DOHH2 (cell line): ENCODE results near the gene KIF26A.

Source experiments
- EZH2phosphoT487 ChIP-seq: fragments of 200-600 bp; sonication (generic); IDR thresholded peaks from 2 replicates; pipeline ENCODE4 v1.6.1; 2017; ENCODE audit warnings: borderline replicate concordance, mild to moderate bottlenecking, antibody characterized with exemption, low read length, moderate library complexity, mixed read lengths
- TF ChIP-seq, protein P1 (sequence below): fragments of 200-600 bp; sonication (generic); IDR thresholded peaks from one replicate; pipeline ENCODE4 v1.5.1; 2014; ENCODE audit warnings: antibody characterized with exemption, mild to moderate bottlenecking, low read depth, low read length; ENCODE audit not compliant: poor library complexity, severe bottlenecking

DNA sequence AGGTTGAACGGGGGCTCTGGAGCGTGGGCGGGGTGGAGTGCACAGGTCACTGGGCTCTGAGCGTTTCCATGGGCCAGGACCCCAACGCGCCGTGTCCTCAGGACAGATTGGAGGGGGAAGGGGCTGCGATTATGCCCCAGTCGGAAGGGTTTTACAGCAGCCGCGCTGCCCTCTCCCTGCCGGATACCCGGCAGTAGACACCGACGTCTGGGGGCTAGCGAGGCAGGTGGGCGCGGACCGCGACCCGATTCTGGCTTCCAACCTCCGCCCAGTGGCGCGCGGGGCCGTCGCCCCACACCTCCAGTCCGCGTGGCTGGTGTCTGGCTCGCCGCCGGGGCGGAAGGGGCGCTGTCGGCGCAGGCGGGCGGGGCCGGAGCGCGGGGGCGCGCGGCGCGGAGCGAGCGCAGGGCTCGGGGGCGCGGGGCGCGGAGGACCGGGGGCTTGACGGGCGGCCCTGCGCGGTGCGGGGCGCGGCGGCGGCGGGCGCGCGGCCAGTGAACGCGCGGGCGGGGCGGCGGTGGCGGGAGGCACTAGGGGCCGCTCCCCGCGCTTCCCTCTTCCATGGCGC lies 2.4 kb upstream of the KIF26A start:
- TF ChIP-seq, protein P1, sequence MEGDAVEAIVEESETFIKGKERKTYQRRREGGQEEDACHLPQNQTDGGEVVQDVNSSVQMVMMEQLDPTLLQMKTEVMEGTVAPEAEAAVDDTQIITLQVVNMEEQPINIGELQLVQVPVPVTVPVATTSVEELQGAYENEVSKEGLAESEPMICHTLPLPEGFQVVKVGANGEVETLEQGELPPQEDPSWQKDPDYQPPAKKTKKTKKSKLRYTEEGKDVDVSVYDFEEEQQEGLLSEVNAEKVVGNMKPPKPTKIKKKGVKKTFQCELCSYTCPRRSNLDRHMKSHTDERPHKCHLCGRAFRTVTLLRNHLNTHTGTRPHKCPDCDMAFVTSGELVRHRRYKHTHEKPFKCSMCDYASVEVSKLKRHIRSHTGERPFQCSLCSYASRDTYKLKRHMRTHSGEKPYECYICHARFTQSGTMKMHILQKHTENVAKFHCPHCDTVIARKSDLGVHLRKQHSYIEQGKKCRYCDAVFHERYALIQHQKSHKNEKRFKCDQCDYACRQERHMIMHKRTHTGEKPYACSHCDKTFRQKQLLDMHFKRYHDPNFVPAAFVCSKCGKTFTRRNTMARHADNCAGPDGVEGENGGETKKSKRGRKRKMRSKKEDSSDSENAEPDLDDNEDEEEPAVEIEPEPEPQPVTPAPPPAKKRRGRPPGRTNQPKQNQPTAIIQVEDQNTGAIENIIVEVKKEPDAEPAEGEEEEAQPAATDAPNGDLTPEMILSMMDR: no peak
- TF ChIP-seq EZH2phosphoT487: no peak
